Activated T-cell treated with anti-CD3 and anti-CD28 coated beads, Interleukin-2, amount 50 U/mL, for 24 hours (primary cell): Measurements from ENCODE around the gene POU2F3.

ENCODE experiments used
- DNase-seq: peaks from one replicate; pipeline ENCODE4 v3.0.0-alpha.2; 2020
- H3K27ac Mint-ChIP-seq: 2 replicates; pipeline ENCODE4 v1.8.0; 2020; ENCODE audit warnings: mild to moderate bottlenecking, mixed read lengths
- H3K27me3 Mint-ChIP-seq: 2 replicates; pipeline ENCODE4 v1.8.0; 2020; ENCODE audit warnings: mixed read lengths
- H3K36me3 Mint-ChIP-seq: 2 replicates; pipeline ENCODE4 v1.8.0; 2020; ENCODE audit warnings: low read depth, mixed read lengths
- H3K4me1 Mint-ChIP-seq: 2 replicates; pipeline ENCODE4 v1.8.0; 2020; ENCODE audit warnings: low read depth, mixed read lengths
- H3K4me3 Mint-ChIP-seq: 2 replicates; pipeline ENCODE4 v1.8.0; 2020; ENCODE audit warnings: mild to moderate bottlenecking, moderate library complexity, mixed read lengths
- H3K9me3 Mint-ChIP-seq: 2 replicates; pipeline ENCODE4 v1.8.0; 2020; ENCODE audit warnings: mixed read lengths

Gene POU2F3

DNA sequence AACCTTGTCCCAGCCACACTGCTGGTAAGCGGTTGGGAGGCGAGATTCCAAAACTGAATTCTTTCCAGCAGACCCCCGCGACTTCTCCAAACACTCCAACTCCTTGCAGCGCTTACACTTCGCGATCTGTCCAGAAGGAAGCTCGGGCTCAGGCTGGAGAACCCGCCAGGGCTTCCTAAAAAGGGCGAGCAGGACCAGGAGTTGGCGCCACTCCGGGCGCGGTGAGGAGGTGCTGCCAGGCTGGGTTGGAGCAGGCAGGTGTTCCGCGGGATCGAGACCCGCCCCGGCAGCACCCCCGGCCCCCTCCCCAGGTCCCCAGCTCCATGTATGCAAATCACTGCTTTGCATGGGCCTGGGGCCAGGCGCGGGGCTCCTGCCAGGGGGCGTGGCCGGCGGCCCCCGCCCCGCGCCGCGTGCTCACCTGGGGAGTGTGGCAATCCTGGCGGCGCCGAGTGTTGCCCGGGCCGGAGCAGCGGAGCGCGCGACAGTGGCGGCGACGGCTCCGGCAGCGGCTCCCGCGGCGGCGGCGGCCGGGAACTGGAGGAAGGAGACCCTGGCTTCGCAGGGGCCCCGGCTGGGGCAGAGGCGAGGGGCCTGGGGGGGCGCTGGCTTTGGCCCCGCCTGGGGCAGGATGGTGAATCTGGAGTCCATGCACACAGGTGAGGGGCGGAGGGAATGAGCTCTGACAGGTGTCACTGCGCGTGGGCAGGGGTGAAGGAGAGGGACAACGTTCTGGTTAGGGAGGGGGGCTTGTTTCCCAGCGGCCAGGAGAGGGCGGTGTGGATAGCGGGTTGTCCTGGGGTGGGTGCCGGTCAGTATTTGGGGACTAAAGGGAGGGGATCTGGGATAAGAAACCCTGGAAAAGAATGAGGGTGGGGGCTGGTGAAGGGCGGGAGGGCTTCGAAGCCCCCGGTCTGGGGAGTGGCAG lies at the start of gene POU2F3:
POU2F3 (plus strand) TSS at position 428 of the 928 bp plus-strand sequence; CDS start at position 632, 204 bp downstream.
- Mint-ChIP-seq H3K4me3 (no peak within 1 kb of the TSS), H3K4me1 (peaks cover 15% of the 10 kb centered on the region), H3K9me3 (no peaks in the 10 kb centered on the region), H3K27me3 (peaks cover 94% of the 10 kb centered on the region), H3K36me3 (no peaks in the 10 kb centered on the region), H3K27ac (no peak within 1 kb of the TSS)
- no peak for DNase-seq

DNA sequence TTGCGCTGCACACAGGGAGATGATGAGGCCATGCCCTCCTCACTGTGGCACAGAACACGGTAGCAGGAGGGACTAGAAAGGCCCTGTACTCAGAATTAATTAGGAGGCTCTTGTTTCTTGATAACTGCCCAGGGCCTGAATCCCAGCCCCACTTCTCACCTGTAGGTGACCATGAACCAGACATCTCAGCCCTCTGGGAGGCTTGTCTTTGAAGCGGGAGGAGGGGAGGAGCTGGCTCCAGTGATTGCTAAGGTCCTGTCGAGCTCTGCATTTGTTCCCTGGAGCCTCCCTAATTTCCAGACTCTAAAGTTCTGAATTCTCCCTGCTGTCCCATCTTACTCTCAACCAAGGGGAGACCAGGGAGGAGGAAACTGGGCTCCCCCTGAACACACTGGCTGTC lies 48.9 kb upstream of the POU2F3 start:
- H3K4me1 Mint-ChIP-seq: peaks cover 10% of the 10 kb centered on the region
- H3K36me3 Mint-ChIP-seq: no peaks in the 10 kb centered on the region
- H3K9me3 Mint-ChIP-seq: no peaks in the 10 kb centered on the region
- no peak overlapping the region for H3K27ac Mint-ChIP-seq
- H3K27me3 Mint-ChIP-seq: peaks cover 24% of the 10 kb centered on the region
- DNase-seq: no peak
- no peak overlapping the region for H3K4me3 Mint-ChIP-seq

DNA sequence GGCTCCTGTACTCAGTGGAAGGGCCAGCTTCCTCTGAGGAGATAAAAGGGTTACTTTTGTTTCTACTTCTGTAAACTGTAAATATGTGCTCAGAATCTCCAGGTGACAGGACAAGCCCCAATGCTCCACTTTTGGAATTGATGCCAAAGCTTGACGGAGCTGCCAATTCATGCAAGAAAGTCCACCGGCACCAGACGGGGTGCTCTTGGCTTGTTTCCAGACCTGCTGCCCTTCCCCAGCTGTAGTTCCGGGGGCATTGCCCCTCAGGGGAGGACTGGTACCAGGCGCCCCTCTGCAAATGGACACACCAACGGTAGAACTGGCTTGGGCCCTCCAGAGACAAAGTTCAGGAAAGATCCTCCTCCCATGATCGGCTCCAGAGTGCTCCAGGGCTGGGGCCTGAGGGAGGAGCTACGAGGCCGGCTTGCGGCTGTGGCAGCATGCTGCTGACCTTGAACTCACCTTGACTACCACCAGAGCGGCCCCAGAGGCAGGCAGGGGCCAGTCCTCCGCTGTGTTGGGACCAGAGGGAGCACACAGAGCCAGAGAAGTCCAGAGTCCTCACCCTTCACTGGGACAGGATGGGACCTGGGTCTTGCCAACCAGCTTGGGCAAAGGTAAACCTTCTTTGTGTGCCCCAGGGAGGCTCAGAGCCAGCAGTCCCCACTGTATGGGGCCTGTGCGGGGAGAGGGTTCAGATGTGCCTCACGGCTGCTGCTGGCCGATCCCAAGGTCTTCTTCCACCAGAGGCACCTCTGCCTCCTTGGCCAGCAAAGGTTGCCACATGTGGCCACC lies 46.9 kb upstream of the POU2F3 start:
- Mint-ChIP-seq H3K9me3 (no peaks in the 10 kb centered on the region), H3K27ac (no peak overlapping the region), H3K27me3 (peaks cover 23% of the 10 kb centered on the region), H3K4me1 (no peaks in the 10 kb centered on the region), H3K4me3 (no peak overlapping the region), H3K36me3 (no peaks in the 10 kb centered on the region)
- DNase-seq: no peak

DNA sequence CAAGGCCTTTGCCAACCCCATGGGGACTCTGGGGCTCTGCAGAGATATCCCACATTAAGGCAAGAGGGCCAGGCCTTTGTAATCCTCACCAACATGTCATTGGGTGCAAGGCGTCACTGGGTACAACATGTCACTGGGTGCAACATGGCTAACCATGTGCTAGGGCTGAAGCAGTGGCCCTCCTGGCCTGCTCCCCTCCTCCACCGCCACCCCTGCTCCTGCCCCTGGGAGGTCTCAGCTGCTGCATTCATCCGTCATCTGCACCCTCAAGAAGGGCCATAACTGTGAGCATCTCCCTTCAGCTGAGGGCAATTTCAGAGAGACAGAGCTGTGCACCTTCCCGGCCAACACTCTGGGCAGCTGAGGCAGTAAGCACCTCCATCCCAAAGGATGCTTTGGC lies 45.8 kb upstream of the POU2F3 start:
- Mint-ChIP-seq H3K4me1 (no peaks in the 10 kb centered on the region), H3K9me3 (no peaks in the 10 kb centered on the region), H3K27ac (no peak overlapping the region), H3K36me3 (no peaks in the 10 kb centered on the region), H3K27me3 (peaks cover 23% of the 10 kb centered on the region), H3K4me3 (no peak overlapping the region)
- DNase-seq: no peak

DNA sequence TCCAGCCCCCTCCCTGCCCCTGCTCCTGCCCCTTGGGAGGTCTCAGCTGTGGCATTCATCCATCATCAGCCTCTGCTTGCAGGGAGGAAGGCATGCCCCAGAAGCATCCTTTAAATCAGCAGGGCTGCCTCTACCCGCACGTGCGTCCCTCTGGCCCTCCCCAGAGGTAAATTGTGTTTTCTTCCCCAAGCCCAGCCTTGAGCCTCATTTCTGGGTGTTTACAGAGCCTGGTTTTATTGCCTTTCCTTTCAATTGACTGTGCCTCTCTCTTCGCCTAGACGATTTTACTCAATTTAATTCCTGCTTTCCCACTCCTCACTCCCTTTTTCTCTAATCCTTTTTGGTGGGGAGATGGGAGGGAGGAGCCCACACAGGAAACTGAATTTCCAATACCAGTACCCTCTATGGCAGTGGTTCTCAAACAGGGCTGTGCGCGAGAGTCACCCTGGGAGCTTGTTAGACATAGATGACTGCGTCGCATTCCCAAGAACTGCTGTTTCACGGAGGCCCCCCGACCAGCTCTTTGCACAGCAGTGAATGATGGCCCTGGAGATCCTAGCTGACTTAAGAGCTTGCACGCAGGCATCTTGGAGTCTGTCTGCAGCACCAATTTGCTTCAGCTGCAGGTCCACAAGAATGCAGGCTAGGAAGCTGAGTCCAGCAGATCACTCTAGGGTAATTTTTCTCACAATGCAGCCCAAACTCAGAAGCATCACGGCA lies 44.2 kb upstream of the POU2F3 start:
- Mint-ChIP-seq H3K27me3 (peaks cover 25% of the 10 kb centered on the region), H3K4me1 (no peaks in the 10 kb centered on the region), H3K9me3 (no peaks in the 10 kb centered on the region), H3K4me3 (no peak overlapping the region), H3K27ac (no peak overlapping the region), H3K36me3 (no peaks in the 10 kb centered on the region)
- no peak for DNase-seq

DNA sequence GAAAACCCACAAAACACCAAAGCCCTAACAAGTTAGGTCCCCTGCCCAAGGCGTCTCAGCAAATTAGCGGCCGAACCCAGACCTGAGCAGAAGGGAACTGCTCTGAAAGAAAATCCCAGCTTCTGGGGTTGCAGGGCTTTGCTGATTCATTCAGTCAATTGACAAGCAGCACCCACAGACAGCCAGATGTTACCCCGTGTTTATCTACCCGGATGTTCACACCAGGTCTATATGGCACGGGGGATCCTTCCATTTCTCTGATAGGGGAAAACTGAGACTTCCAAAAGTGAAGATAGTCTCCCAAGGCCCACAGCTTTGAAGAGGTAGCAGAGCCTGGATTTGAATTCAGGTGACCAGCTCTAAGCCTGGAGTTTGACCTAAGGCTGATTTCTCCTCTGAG lies 43.1 kb upstream of the POU2F3 start:
- Mint-ChIP-seq H3K27ac (no peak overlapping the region), H3K9me3 (no peaks in the 10 kb centered on the region), H3K4me3 (no peak overlapping the region), H3K36me3 (no peaks in the 10 kb centered on the region), H3K4me1 (no peaks in the 10 kb centered on the region), H3K27me3 (peaks cover 28% of the 10 kb centered on the region)
- DNase-seq: no peak

DNA sequence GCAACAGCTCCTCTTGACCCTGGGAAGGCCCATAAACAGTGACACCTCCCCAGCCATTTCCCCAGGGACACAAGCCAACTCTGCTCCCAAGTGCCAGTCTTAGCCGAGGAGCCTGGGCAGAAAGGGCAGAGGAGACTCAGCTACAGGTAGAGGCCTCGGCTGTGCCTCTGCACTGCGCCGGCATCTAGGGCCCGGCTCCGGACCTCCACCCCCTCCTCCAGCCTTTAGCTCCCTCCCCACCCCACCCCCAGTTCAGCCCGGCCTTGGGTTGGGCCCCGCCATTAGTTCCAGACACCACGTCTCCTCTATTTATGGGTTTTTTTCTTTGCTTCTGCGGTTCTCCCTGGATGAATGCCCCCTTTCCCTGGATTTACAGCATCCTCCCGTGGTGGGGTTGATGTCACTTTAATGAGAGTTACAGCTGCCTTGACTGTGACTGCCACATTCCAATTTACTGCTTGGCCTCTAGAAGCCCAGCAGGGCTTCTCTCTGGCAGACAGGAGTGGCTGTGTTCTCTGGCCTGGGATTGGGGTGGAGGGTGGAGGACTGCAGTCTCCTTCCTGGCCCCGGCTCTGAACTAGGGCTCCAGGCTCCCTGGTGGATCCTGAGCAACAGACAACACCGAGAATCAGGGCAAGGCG lies 42.6 kb upstream of the POU2F3 start:
- no peak for DNase-seq
- no peak overlapping the region for H3K4me3 Mint-ChIP-seq
- H3K27ac Mint-ChIP-seq: no peak overlapping the region
- H3K4me1 Mint-ChIP-seq: no peaks in the 10 kb centered on the region
- peaks cover 32% of the 10 kb centered on the region for H3K27me3 Mint-ChIP-seq
- no peaks in the 10 kb centered on the region for H3K36me3 Mint-ChIP-seq
- no peaks in the 10 kb centered on the region for H3K9me3 Mint-ChIP-seq

DNA sequence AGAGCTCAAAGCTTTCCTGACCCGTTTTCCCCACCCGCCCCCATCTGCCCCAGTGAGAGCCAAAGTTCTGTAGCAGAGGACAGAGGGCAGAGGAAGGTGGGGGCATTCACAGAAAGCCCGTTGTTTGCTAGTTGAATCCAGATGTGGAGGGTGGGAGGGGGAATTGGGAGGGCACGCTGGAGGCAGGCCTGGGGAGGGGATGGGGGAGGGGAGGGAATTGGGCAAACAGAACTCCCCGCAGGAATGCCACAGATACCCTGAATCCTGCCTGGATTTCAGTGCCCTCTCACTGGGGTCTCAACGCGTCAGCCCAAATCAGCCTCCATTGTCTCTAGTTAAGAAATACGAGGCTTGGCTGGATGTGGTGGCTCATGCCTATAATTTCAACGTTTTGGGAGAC lies 42.0 kb upstream of the POU2F3 start:
- no peak overlapping the region for H3K27ac Mint-ChIP-seq
- H3K4me3 Mint-ChIP-seq: no peak overlapping the region
- no peak for DNase-seq
- H3K27me3 Mint-ChIP-seq: peaks cover 32% of the 10 kb centered on the region
- H3K9me3 Mint-ChIP-seq: no peaks in the 10 kb centered on the region
- H3K4me1 Mint-ChIP-seq: no peaks in the 10 kb centered on the region
- no peaks in the 10 kb centered on the region for H3K36me3 Mint-ChIP-seq

DNA sequence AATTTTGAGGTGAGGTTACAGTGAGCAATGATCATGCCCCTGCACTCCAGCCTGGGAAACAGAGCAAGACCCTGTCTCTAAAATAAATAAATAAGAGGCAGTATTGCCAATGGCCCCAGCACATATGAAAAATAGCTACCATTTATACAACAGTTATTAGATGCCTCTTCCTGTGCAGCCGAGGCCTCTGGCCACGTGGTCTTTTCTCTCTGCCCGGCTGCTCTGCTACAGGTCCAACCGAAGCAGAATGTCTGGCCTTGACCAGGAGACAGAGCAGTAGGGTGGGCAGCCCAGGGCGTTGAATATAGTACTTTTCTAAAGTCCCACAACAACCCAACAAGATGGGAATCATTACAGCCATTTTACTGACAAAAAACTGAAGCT lies 41.5 kb upstream of the POU2F3 start:
- Mint-ChIP-seq H3K27ac (no peak overlapping the region), H3K4me1 (no peaks in the 10 kb centered on the region), H3K4me3 (no peak overlapping the region), H3K36me3 (no peaks in the 10 kb centered on the region), H3K9me3 (no peaks in the 10 kb centered on the region), H3K27me3 (peaks cover 34% of the 10 kb centered on the region)
- DNase-seq: no peak

DNA sequence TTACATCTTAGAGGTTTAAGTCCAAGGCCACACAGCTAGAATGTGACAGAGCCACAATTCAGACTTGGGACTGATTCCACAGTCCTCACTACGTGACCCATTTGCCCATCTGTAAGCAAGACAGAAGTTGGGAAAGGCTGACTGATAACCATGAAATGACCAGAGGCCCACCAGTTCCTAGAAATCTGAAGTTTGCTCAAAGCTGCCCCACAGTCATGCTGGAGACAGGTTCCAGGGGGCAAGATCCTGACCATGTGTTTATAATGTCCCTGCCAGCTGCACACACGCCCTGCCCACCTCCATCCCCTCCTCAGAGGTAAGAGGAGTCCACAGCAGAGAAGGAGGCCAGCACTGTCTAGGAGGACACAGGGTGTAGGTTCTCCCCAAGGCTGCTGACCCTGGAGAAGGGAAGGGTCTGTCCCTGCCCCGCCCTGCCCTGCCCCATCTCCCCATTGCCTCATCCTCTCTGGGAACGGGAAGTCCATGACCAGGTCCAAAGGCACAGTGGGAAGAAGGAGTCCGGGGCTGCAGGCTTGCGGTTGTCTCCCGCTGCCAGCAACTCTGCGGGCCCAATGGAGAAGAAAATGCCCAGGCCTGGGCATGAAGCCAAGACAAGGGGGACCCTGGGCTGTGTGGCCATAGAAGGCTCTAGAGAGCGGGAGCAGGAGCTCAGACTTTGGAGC lies 41.0 kb upstream of the POU2F3 start:
- H3K9me3 Mint-ChIP-seq: no peaks in the 10 kb centered on the region
- no peak overlapping the region for H3K4me3 Mint-ChIP-seq
- DNase-seq: no peak
- H3K36me3 Mint-ChIP-seq: no peaks in the 10 kb centered on the region
- peaks cover 34% of the 10 kb centered on the region for H3K27me3 Mint-ChIP-seq
- H3K4me1 Mint-ChIP-seq: no peaks in the 10 kb centered on the region
- H3K27ac Mint-ChIP-seq: no peak overlapping the region

DNA sequence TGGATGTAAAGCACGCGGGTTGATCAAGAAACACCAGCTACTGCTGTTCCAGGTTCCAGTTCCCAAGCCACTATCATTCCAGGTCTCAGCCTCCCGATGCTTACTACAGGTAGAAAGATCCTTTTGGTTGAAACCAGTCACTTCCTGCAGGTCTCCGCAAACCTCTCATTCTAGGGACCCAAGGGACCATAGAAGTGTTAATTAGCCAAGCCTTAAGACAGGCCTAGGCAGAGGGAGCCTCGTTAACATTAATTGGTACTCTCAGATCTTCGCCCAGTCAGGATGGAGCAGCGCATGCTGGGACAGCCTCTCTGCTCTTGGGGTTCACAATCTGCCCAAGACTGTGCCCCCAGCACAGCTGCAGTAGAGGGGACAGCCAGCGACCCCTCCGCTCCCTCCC lies 40.3 kb upstream of the POU2F3 start:
- DNase-seq: no peak
- Mint-ChIP-seq H3K27me3 (peaks cover 38% of the 10 kb centered on the region), H3K27ac (no peak overlapping the region), H3K4me3 (no peak overlapping the region), H3K4me1 (no peaks in the 10 kb centered on the region), H3K36me3 (no peaks in the 10 kb centered on the region), H3K9me3 (no peaks in the 10 kb centered on the region)

DNA sequence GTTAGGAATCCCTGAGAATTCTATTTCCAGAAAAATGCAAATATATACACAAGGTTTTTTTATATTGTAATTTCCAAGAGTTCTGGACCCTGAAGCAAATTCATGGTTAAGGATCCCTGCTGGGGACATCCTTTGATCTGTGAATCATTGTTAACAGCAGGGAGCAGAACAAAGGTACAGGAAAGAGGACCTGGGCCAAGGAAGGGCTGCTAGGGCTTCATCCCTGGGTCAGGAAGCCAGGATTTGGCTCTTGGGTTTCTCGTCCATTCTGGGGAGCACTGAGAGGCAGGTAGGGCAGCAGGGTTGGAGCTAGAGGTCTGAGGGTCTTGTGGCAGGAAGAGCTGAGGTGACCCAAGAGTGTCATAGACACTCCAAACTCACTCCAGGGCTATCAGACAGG lies 39.3 kb upstream of the POU2F3 start:
- no peak overlapping the region for H3K27ac Mint-ChIP-seq
- no peak for DNase-seq
- H3K27me3 Mint-ChIP-seq: peaks cover 42% of the 10 kb centered on the region

DNA sequence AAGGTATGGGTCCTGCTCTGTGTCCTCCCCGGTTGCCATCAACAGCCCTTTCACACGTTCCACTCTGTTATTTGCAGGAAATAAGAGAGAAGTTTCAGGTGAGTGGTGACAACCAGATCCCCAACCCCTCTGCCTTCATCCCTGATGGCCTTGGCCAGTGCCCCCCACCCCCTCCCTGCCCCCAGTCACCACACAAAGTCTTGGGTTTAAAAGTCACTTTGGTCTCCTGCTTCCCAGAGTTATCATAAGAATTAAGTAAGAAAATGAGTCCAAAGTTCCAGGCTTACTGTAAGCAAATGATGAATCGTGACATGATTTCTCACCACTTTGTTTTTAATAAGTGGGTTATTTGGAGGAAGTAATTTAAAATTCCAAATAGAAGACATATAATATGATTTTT lies 38.3 kb upstream of the POU2F3 start:
- Mint-ChIP-seq H3K4me3 (no peak overlapping the region), H3K27ac (no peak overlapping the region), H3K27me3 (peaks cover 38% of the 10 kb centered on the region), H3K36me3 (no peaks in the 10 kb centered on the region), H3K9me3 (no peaks in the 10 kb centered on the region), H3K4me1 (no peaks in the 10 kb centered on the region)
- DNase-seq: no peak

More for the DNA sequence above, 39.3 kb upstream of the POU2F3 start:
- no peaks in the 10 kb centered on the region for H3K4me1 Mint-ChIP-seq
- H3K36me3 Mint-ChIP-seq: no peaks in the 10 kb centered on the region
- H3K4me3 Mint-ChIP-seq: no peak overlapping the region
- no peaks in the 10 kb centered on the region for H3K9me3 Mint-ChIP-seq

DNA sequence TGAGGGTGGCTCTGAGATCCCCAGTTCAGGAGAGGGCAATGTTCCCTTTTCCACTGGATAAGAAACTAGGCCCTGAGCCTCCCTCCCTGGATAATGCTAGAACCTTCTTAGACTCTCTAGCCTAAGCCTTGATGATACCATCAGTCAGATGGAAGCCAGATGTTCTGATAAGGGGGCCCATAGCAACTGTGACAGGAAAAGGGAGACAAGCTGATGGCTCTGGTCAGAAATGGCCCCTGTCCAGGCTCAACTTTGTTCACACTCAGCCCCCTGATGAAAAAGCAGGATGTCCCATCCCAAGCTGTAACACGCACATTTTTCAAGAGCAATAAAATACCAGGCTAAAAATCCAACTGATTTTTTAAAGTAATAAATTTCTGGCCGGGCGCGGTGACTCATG lies 36.3 kb upstream of the POU2F3 start:
- no peak overlapping the region for H3K27ac Mint-ChIP-seq
- H3K4me3 Mint-ChIP-seq: no peak overlapping the region
- no peaks in the 10 kb centered on the region for H3K36me3 Mint-ChIP-seq
- no peaks in the 10 kb centered on the region for H3K9me3 Mint-ChIP-seq
- H3K27me3 Mint-ChIP-seq: peaks cover 54% of the 10 kb centered on the region
- no peaks in the 10 kb centered on the region for H3K4me1 Mint-ChIP-seq
- no peak for DNase-seq
